CD4-positive, alpha-beta T cell treated with Interleukin-17A for 1 hour (primary cell): ENCODE measurements around the gene CRACR2A.

Experiments
- DNase-seq: peaks from one replicate; pipeline ENCODE4 v3.0.0-alpha.2; 2020

CRACR2A gene

DNA sequence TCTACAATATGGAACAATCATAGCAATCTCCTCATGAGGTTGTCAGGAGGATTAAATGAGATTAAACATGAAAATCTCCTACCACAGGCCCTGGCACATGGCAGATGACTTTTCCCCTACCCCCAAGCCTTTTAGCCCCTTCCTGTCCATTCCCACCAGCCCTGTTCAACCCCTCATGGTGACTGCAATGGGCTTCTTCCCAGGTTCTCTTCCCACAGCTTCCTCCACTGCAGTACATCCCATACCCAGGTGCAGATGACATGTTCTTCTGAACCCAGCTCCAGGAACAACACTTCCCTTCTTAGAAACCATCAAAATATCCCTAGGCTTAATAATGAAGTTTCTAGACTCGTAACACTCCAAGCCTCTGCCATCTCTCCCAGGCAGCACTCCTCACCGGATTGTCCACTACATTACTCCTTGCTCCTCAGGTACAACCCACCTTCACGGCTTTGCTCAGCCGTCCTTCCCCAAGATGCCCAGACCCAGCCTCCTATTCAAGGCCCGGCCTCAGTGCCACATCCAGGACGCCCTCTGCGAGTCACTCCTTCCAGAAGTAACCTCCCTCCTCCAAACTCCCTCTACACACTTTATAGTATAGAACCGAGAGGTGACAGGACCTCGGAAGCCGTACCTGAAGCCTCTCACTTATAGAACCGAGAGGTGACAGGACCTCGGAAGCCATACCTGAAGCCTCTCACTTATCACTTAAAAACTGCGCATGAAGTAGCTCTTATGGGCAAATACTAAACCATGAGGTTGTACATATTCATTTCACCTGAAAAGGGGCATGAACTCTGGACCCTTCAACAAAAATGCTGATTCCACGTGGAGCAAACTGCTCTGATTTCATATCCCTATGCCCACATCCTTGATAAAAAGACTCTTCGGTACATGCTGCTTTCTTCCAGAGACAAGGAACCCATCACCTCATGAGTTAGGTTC is 1.5 kb downstream of the CRACR2A start:
- no peak for DNase-seq

DNA sequence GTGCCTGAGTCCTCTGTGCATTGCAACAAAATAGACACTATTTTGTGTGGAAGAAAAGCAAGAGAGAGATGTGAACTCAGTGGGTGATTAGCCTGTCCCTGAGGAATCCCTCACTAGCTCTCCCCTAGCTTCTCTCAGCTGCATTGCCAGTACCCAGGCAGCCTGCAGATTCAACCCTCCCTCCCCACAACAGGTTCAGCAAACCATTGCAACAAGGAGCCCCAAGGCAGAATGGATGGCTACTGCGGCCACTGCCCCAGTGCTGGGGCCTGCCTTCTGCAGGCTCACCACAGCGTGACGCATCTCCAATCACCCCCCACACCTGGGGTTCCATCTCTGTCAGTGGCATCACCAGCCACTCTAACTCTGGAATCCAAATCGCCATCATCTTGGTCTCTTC is 2.3 kb downstream of the CRACR2A start:
- DNase-seq = no peak

DNA sequence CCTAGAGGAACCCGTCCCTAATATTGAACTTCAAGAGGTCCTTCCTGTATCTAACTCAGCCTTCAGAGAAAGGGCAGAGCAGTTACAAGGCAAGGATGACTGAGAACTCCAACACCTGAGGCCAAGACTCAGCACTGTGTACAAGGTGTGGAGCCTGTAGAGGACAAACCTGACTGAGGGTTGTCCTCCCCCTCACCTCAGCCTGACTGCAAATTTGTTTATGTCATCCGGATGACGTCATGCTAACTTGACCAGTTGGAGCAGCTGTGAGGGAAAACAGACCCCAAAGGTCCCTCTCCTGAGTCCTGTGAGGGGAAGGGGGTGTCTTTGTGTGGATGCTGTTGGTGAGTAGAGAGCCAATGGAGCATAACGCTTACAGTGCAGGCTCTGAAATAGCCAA is 4.3 kb downstream of the CRACR2A start:
- DNase-seq = no peak

DNA sequence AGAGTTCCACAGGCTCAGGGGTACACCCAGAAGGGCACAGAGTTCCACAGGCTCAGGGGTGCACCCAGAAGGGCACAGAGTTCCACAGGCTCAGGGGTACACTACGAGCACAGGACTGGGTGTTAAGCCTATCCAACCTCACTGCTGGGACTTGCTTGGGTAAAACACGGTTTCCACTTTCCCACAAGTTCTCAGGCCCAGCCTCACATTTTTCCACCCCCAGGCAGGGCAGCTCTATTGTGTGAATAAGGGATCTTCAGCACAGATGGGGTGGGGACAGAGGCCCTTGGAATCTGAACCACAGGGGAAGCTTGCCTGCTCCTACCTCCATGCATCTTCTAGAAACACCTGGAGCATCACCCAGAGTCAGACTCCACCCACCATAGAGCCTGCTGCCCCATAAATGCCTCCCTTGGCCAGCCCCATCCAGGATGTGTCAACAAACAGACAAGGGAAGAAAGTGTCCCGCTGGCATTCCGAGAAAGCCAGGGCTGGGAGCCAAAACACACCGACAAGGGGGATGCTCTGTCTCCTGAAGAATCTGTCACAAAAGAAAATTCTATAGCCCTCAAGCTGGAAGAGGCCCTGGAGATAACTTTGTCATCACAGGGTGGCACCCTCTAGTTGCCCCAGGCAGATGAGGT is 4.8 kb downstream of the CRACR2A start:
- DNase-seq = no peak

DNA sequence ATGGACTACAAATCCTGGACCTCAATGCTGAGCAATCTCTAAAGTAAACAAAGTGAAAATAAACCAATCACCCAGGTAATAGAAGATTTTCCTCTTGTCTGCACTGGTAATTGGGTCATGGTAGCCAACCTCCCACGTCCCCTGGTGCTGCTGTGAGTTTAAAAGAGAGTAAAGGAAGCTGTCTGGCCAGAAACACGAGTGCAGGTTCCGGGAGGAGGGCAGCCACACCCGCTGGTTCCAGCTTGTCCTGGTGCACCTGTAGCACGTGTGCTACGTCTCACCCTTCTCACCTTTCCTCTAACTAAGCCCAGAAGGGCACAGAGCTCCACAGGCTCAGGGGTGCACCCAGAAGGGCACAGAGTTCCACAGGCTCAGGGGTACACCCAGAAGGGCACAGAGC is 5.4 kb downstream of the CRACR2A start:
- peak; percentile 42 for DNase-seq

DNA sequence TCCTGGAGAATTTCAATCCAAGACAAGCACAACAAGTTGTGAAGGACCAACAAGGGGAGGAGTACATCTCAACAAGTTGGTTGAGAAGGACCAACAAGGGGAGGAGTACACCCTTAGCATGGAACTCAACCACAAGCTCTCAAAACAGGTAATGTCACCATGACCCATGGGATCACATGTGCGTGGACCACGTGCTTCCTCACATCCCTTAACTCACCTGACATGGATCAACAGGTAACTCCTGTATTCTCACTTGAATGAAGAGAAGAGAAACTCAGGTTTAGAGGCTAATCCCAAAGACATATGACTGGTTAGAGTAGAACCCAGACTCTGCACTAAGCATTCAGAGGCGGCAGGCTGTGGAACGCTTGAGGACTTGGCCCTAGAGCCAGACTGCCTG is 6.2 kb downstream of the CRACR2A start:
- no peak for DNase-seq

DNA sequence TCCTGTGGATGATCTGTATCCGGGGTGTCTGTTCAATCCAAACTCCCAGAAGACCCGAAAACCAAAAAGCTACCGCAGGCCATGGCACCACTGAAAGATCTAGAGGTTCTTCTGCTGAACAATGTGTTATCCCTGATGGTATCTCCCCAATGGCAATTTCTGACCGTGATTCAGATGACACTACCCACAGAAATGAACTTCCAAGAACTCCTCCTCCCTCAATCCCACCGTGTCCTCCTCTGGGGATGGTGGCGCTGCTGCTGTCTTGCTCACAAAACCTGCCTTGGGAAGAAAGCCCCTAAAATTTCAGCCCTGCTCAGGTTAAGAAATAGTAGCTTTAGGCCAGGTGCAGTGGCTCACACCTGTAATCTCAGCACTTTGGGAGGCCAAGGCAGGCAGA is 7.8 kb downstream of the CRACR2A start:
- DNase-seq = no peak

DNA sequence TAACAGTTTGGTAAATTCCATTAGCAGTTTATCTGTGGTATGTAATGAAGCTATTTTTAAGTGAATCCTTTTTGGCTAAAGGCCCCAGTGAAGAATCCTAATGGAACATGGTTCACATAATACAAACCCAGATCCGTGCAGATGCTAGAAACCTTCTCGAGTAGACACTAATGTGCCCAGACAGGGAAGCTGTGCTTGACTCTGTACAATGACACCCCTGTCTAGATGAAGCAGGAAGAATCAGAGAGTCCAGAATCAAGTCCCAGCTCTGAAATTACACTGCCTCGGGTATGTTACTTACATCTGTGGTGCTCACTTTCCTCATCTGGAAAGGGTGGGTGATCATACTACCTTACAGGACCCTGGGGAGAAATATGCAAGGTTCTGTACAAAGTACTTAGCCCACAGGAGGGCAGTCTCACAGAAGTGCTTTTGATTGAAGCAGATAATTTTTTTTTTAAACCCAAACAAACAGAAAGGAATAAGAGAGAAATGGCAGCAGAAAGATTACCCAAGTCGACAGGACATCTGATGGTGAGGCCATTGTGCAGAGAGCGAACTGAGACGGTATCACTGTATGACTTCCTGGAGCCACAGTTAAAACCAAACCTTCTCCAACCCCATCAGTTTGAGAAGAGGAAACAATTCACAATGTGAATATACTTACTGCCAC is 8.5 kb downstream of the CRACR2A start:
- peak; percentile 12 for DNase-seq

DNA sequence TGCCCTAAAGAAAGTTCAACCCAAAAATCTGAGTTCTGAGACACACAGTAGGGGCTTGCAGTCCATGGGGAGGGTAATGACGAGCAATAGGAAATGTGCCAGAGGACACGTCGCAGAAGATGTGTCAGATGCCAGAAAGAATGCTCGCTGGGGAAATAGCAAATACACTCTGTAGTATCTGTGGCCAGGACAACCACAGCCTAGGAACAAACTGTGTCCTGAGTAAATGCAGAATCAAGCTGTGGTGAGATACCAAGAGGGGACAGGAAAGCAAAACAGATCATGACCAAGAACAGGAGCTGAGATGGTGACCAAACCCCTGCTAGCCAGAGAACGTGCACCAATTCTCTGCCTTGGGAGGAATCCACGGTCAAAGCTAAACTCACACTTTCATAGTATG is 9.1 kb downstream of the CRACR2A start:
- no peak for DNase-seq

DNA sequence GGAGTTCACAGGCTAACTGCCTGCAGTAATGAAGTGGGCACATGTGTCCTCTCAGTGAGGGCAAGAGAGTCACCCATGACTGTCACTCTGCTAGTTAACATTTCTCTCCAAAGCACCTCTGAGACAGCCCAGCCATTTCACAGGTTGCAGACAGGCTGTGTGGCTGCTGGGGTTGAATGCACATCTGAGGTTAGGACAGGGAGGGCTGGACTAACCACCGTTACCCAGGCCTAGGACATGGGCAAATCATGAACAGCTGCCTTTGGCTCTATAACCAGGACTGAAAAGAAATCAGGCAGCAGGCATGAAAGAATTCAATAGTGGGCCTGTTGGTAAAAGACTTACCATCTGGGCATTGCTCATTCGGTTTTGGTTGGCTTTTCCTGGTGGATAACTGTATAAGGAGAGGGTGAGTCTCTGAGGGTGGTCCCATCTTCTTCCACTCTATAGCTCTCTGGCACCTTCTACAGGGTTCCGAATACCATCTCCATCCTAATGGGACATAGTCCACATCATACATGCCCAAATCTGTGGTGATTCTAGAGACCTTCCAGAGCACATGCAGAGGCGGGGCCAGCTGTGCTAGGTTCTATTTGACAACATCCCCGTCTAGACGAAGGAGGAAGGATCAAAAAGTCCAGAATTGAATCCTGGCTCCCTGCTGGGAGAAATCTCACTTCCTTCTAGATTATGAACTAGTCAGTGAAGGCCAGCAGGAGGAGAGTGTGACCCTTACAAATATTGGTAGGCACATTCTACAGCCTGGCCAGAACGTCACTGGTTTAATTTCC is 10.8 kb downstream of the CRACR2A start:
- DNase-seq = no peak

DNA sequence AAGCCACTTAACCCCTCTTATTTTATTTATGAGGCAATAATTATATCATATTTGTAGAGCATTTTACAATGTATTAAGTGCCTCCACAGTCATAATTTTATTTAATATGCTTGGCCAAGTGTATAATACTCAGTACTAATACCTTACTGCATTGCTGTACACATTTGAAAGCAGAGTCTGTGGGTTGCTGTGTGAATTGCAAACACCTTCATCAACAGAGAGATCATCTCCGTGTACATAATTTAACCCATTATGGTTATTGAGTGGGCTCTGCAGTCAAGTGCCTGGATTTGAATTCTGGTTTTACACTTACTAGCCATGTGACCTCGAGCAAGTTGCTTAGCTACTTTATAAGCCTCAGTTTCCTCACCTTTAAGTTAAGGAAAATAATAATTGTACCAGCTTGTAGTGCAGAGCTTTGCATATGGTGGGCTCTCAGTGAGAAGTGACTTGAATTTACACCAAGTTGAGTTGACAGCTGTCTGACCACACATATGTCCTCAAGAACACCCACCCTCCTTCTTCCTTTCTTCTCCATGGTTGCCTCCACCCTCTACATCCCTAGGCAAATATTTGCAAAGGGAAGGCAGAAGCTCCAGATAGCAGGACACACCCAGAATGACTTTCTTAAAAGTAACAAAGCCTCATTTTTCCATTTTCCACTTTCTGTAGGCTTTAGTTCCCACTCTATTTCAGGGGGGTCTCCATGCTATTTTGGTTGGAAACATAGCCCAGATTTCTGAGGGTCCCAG is 12.3 kb downstream of the CRACR2A start:
- no peak for DNase-seq

DNA sequence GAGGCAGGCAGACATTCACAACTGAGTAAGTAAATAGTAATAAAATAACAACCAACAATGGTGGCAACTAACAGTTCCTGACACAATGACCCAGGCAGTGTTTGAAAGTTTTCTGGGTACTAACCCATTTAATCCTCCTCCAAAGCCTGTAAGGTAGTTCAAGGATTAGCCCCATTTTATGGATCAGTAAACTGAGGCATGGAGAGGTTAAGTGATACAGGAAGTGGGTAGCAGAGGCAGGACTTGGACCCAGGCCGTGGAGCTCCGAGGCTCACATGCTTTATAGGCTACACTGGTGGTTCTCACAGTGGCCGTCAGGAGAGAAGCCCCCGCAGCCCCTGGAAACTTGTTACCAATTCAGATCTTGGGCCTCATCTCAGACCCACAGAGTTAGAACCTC is 17.5 kb downstream of the CRACR2A start:
- no peak for DNase-seq

DNA sequence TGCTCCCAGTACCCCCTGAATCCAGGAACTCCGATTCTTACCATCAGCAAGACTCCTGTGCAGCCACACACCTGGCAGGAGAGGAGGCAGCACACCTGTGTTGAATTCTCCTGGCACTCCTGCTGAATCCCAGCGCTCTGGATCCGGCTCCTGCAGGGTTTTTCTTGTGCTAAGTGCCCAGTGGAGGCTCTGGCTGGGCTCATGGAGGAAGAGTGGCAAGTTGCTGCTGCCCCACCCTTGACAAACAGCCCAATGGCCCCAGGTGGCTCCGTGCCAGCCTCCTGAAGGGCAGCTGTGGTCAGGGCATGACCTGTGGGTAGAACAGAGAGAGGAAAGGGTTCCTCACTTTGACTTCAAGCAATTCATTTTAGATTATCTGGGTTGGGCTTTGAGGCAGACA is 20.0 kb downstream of the CRACR2A start:
- DNase-seq = no peak

DNA sequence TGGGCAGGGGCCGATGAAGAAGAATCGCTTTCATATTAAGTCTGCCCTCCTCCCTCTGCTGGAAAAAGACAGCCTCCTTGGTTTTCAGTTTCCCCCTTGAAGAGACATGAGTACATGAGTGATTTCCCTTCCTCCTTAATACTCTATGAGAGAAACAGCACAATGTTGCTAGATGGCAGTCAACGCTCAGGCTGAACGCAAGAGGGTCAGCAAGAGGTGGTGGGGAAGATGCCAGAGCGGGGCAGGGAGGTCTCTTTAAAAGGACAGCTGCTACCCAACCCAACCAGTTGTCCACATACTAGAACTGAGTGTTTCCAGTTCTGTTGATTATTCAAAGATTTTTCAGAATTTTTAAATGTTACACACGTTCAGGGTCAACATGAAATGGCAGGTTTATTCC is 22.8 kb downstream of the CRACR2A start:
- no peak for DNase-seq

DNA sequence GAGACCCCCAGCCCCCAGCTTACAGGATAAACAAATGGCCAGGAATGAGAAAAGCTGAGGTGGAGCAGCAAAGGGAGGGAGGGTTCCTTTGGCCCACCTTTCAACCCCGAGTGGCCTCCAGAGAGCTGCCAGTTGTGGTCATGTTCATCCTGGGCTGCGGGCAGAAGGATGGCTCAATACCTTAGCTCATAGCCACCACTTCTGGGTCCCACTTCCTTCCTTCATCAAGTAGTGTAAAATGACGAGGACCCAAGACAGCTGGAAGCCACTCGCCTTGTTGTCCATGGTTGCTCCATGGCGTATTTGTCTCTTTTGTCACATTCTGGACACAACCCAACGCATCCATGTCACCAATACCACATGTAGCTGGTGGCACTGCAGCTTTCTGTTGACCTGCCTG is 24.2 kb downstream of the CRACR2A start:
- DNase-seq = peak; percentile 35

DNA sequence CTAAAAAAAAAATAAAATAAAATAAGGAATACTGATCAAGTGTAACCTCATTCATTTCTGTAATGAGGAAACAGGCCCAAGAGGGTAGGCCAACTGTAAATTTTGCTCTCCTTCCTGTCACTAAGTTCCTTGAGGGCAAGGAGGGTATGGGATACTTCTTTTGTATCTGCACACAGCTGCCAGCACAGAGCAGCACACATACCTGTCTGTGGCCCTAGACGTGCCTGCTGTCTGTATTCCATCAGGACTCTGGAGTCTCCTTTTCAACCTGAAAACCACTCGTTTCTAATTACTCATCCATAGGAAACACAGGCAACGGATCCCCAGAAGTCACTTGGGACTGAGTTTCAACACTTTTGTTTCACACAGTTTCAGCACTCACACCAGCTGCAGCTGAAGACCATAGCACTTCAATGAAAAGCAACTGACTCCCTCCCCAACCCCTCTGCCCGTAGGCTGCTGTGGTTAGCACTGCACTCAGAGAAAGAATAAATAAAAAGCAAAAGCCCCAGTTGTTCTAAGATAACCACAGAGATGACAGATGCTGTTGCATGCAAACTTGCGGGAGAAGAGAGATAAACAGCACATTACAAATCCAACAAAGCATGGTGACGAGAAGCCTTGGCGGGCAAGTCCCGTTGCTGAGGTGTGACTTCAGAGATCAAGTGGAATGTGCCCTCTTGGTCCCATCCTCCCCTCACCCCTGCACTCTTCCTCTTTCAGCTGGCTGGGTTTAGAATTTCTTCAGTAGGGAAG is 24.9 kb downstream of the CRACR2A start:
- peak; percentile 47 for DNase-seq

DNA sequence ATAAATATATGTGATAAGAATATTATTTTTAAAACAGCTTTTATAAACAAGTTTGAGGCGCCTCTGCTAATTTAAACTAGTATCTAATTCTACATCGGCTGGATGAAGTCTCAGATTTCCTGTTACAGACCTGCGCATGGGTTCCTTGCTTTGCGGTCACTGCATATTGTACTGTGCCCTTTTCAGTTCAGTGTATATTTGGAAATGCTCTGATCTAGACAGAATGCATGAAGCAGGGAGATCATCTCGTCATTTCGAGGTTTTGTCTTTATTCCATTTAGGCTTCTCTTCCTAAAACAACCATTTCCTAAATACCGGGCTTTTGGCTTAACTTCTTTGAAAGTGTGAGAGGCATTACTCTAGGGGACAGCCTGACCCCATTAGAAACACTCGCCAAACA is 25.6 kb downstream of the CRACR2A start:
- no peak for DNase-seq

DNA sequence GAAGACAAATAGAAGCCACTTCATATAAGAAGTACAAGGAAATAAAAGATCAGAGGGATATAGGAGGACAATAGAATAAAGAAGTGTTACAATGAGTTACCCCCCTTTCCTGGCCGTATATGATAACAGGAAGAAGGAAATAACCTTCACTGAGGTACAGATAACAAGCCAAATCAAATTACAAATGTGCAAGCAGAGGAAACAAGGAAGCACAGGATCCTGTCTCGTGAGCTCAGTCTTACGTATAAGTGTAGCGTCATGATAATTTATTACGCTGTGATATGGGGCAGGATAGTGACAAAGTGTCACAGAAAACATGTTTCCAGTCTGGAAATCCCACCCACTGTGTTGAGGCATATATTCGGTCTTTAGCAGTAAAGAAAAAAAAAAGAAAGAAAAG is 26.5 kb downstream of the CRACR2A start:
- DNase-seq = no peak

DNA sequence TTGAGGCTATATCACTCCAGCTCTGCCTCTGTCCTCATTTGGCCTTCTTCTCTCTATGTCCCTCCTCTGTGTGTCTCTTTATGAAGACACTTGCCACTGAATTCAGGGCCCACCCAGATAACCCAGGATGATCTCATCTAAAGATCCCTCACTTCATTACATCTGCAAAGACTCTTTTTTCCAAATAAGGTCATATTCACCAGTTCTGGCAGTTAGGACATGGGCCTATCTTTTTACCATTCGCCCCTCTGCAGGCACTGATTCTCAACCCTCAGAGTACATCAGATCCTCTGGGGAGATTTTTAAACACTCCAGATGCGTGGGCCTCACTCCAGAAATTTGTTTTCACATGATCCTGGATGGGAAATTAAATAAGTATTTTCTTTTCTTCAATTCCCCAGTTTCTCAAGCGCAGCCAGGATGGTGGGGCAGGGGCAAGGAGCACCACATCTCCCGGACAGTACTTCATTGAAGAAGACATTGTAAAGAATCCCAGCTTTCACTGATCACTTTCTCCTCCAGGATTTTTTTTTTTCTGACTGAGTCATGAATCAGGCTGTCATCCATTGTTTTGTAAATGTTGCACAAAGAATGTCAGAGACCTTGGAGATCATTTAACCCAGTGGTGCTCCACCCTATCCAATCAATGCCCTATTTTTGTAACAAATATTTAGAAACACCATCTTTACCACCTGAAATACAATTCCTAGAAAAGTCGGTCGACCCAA is 27.4 kb downstream of the CRACR2A start:
- no peak for DNase-seq

DNA sequence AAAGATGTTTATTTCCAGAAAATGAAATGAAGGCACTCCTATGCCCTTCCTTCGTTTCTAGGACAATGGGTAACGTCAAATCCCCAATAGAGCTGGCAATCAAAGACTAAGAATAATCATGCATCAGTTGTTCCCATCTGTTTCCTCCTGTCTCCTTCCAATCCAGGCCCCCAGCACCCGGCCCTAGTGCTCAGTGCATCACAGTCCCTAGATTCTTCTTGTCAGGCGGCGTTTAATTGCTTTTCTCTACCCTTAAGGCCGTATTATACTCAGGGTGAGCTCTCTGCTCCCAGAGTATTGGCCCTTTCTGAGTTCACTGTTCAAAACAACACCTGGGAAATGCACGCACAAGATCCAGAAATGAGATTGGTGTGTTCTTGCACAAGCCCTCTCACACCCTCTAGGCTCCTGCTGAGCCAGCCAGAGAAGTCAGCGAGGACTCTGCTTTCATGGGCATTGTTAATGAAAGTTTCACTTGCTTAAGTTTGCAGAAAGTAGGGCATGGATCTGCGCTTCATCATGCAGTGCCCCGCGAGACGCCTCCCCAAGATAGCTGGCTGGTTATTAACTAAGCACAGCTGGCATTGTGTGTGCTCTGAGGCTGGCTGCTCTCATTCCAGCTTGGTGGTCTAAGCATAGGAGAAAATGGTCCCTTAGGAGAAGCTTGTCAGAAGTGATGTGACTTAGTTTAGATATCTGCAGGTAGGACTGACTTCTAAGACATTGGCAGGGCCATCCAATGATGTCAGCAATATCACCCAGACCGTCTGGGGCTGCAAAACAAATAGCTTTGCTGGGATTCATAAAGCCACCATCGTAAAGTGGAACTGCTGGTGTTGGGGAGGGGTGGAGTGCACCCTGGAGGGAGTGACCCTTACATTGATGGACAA is 28.7 kb downstream of the CRACR2A start:
- no peak for DNase-seq
